GM18873 (cell line): ENCODE measurements around the gene ZSWIM8.
"Not testable (repeated sequence)": the region's sequence is repeated elsewhere in the genome, so short reads cannot be mapped to it uniquely, and the experiment has no call there.

Experiments used
- ATAC-seq: cut with Tn5 transposase; IDR thresholded peaks from one replicate; pipeline ENCODE4 v1.9.1; 2021; ENCODE audit warnings: mild to moderate bottlenecking, moderate library complexity, moderate number of reproducible peaks; ENCODE audit not compliant: unreplicated experiment, low FRiP score

ZSWIM8 gene

GRCh38 chr10:73785211-73785720 is at the start of gene ZSWIM8:
Gene ZSWIM8, plus strand, starts transcription at chr10:73785606. Its CDS starts 273 bp downstream, at chr10:73785879.
- ATAC-seq = peak; percentile 72

DNA sequence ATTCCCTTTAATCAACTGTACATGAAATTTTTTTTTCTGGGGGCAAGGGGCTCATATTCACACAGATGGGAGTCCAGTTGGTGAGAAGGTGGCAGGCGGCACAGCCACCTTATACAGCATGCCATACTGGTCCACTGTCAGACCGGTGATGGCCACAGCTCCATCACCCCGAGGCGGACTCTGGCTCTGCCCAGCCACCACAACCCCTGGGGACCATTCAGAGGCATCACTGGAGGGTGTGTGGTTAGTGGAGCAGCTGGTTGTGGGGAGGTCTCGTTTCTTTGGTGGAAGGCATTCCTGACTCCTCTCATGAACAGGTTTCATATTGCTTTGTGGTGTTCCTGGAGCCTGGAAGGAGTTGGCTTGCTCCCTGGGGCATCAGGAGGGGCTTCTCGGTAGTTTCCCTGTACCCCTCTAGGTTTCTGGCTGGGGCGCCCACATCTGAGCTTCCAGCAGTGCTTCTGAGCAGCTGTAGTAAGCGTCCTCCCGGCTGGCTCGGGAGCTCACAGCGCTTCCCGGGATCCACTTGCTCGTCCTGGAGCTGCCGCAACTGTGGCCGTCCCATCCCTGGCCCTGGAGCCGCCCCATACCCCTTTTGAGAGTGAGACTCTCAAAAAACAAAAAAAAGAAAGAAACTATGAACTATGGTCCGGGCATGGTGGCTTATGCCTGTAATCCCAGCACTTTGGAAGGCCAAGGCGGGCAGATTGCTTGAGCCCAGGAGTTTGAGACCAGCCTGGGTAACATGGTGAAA is 44.7 kb upstream of the ZSWIM8 start:
- not testable (repeated sequence) for ATAC-seq

- ATAC-seq = no peak
These were observed 43.0 kb upstream of the ZSWIM8 start for GRCh38 chr10:73742454-73742734.

GRCh38 chr10:73743327-73743904 is 42.0 kb upstream of the ZSWIM8 start:
- no peak for ATAC-seq

GRCh38 chr10:73743905-73744663 is 41.3 kb upstream of the ZSWIM8 start, which contains the start of gene SEC24C:
Gene SEC24C, plus strand, starts transcription at chr10:73744372. Its CDS starts 2,461 bp downstream, at chr10:73746833.
- peak; percentile 82 for ATAC-seq

- ATAC-seq = peak; percentile 14
These were observed 40.8 kb upstream of the ZSWIM8 start for GRCh38 chr10:73744664-73744975.

DNA sequence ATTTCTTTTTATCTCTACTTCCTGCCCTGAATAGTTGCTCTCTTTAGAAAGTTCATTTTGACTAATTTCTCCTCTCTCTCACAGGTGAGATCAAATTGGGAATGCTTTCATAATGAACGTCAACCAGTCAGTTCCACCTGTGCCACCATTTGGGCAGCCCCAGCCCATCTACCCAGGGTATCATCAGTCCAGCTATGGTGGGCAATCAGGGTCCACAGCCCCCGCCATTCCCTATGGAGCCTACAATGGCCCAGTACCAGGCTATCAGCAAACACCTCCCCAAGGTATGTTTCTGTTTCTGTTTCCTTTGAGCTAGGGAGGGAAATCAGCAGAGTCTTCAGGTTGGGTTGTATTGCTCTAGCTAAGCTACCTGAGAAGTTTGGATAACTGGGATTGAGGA is 38.7 kb upstream of the ZSWIM8 start:
- ATAC-seq = no peak

DNA sequence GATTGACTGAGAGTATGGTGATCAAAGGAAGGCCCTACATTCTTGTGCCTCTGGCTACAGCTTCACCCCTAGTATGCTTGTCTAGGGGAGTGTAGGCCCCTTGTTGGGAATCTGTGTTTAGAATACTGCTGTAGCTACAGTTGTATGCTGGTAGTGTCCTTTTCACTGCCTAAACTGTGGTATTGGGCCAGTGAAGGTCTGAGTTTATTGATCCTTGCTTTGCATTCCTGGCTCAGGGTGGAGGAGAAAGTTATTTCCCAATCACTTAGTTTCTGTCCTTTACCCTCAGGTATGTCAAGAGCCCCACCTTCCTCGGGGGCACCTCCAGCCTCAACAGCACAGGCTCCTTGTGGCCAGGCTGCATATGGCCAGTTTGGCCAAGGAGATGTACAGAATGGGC is 34.6 kb upstream of the ZSWIM8 start:
- ATAC-seq = no peak

DNA sequence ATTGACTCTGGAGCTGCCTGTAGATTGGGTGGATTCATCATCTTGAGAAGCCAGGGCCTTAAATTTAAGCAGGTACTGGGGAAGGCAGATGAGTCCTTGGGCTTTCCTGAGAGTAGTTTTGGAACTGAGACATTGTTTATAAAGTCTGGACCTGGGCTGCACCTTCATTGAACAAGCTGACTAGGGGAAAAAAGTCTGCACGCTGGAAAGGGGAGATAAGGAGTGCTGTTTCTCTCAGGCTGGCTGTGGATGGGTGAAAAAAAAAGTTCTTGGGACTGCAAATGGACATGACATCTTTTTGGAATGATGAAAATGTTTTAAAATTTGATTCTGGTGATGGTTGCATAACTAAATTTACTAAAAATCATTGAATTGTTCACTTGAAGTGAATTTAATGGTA is 29.2 kb upstream of the ZSWIM8 start:
- ATAC-seq = no peak

GRCh38 chr10:73758704-73759511 is 26.5 kb upstream of the ZSWIM8 start:
- no peak for ATAC-seq

- ATAC-seq = no peak
These were observed 25.8 kb upstream of the ZSWIM8 start for GRCh38 chr10:73759512-73760115.

- no peak for ATAC-seq
These were observed 23.6 kb upstream of the ZSWIM8 start for GRCh38 chr10:73761781-73762180.

DNA sequence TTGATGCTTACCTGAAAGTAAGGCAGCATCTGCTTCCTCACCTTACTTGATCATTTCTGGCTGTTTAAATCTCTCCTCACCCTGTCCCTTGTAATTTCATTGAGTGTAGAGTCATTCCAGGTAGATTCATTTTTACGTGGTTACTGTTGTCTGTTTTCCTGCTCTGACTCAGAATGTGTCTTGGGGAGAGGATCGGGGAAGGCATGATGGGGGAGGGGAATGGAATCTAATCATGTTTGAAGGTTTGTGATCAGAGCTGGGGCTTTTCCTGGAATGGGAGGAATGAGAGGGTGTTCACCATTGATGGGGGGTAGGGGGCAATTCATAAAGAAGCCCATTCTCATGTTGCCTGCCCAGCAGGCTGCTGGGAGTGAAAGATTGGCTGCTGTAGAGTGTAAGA is 22.5 kb upstream of the ZSWIM8 start:
- no peak for ATAC-seq

GRCh38 chr10:73763343-73763742 is 22.1 kb upstream of the ZSWIM8 start:
- no peak for ATAC-seq

GRCh38 chr10:73765066-73765465 is 20.3 kb upstream of the ZSWIM8 start:
- no peak for ATAC-seq

GRCh38 chr10:73768881-73769280 is 16.5 kb upstream of the ZSWIM8 start:
- no peak for ATAC-seq

DNA sequence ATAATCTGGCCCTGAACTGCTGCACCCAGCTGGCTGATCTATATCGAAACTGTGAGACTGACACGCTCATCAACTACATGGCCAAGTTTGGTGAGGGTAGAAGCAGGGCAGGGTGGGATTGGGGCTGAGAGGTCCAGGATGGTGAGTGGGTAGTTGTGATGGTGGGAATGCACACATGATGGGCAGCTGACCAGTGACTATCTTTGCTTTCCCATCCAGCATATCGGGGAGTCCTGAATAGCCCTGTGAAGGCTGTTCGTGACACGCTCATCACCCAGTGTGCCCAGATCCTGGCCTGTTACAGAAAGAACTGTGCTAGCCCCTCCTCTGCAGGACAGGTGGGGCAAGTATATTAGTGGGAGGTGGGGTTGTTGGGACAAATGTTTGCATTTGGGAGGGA is 16.0 kb upstream of the ZSWIM8 start:
- ATAC-seq = no peak

GRCh38 chr10:73771722-73772280 is 13.6 kb upstream of the ZSWIM8 start:
- peak; percentile 14 for ATAC-seq

- peak; percentile 48 for ATAC-seq
These were observed 12.9 kb upstream of the ZSWIM8 start for GRCh38 chr10:73772281-73773151.
